HEK293 (cell line): ENCODE measurements around the gene RHOV.
A peak's percentile ranks its signal among the peaks of the same experiment; 100 is the strongest.

Experiments used
- CTCF ChIA-PET: fragments of 350-600 bp; formaldehyde crosslinking; extraction: SDS; loops from one replicate; lab custom pipeline; 2021; ENCODE audit warnings: antibody characterized with exemption; lab: Yijun Ruan, JAX
- POLR2A ChIA-PET: fragments of 300-600 bp; formaldehyde crosslinking; extraction: SDS; loops from one replicate; lab custom pipeline; 2020; ENCODE audit warnings: antibody characterized with exemption, inconsistent platforms; lab: Yijun Ruan, JAX
- H3K27ac ChIP-seq: fragments of 200-500 bp; sonication (Bioruptor generic); 2 replicates; pipeline ENCODE4 v1.5.1; 2014; ENCODE audit warnings: low read depth, low read length, control low read depth, inconsistent platforms; ENCODE audit errors: extremely low read depth
- H3K36me3 ChIP-seq, 2 experiments: fragments of 200-500 bp in 1 of 2; sonication (Bioruptor generic) in 1 of 2; 1 replicate in 1 of 2; 2 replicates in 1 of 2; pipeline ENCODE4 v1.5.1; 2014 to 2017; ENCODE audit warnings: inconsistent platforms in 2 of 2, low read length in 2 of 2; ENCODE audit not compliant: control insufficient read depth in 2 of 2, insufficient read depth in 1 of 2
- H3K4me1 ChIP-seq: fragments of 200-500 bp; sonication (Bioruptor generic); 2 replicates; pipeline ENCODE4 v1.5.1; 2014; ENCODE audit warnings: mild to moderate bottlenecking, low read length, inconsistent platforms; ENCODE audit not compliant: control insufficient read depth, insufficient read depth
- H3K4me3 ChIP-seq: 2 replicates; pipeline ENCODE4 v1.5.1; 2011; ENCODE audit warnings: low read depth, mild to moderate bottlenecking, control low read depth, low read length, moderate library complexity
- H3K9me3 ChIP-seq: fragments of 200-500 bp; sonication (Bioruptor generic); 2 replicates; pipeline ENCODE4 v1.5.1; 2014; ENCODE audit warnings: low read depth, low read length, inconsistent platforms; ENCODE audit not compliant: control insufficient read depth, insufficient read depth
- GLIS2 ChIP-seq: fragments of 450-650 bp; formaldehyde crosslinking; IDR thresholded peaks from 2 replicates; pipeline ENCODE4 v1.5.1; 2016; ENCODE audit warnings: missing biosample characterization, missing genetic modification characterization
- KLF8 ChIP-seq: fragments of 450-650 bp; formaldehyde crosslinking; IDR thresholded peaks from 2 replicates; pipeline ENCODE4 v1.5.1; 2016; ENCODE audit warnings: missing biosample characterization, missing genetic modification characterization
- MYNN ChIP-seq: fragments of 450-650 bp; formaldehyde crosslinking; IDR thresholded peaks from 2 replicates; pipeline ENCODE4 v1.5.1; 2016; ENCODE audit warnings: missing biosample characterization, missing genetic modification characterization, borderline replicate concordance
- ZBTB11 ChIP-seq: fragments of 450-650 bp; formaldehyde crosslinking; conservative IDR thresholded peaks from 2 replicates; pipeline ENCODE4 v1.5.1; 2016; ENCODE audit warnings: low read depth, missing biosample characterization, missing genetic modification characterization
- ZBTB21 ChIP-seq: fragments of 450-650 bp; formaldehyde crosslinking; IDR thresholded peaks from 2 replicates; pipeline ENCODE4 v1.5.1; 2017; ENCODE audit warnings: missing biosample characterization, missing genetic modification characterization
- ZNF280C ChIP-seq: fragments of 450-650 bp; formaldehyde crosslinking; IDR thresholded peaks from 2 replicates; pipeline ENCODE4 v1.5.1; 2016; ENCODE audit warnings: missing biosample characterization, missing genetic modification characterization
- ZNF324 ChIP-seq: fragments of 450-650 bp; formaldehyde crosslinking; IDR thresholded peaks from 2 replicates; pipeline ENCODE4 v1.5.1; 2016; ENCODE audit warnings: missing biosample characterization, missing genetic modification characterization
- ZNF449 ChIP-seq: fragments of 450-650 bp; formaldehyde crosslinking; IDR thresholded peaks from 2 replicates; pipeline ENCODE4 v1.5.1; 2017; ENCODE audit warnings: missing biosample characterization, mild to moderate bottlenecking, missing genetic modification characterization, moderate library complexity
- ZNF513 ChIP-seq: fragments of 450-650 bp; IDR thresholded peaks from 2 replicates; pipeline ENCODE4 v1.5.1; 2018; ENCODE audit warnings: missing biosample characterization, missing genetic modification characterization
- ZNF518A ChIP-seq: fragments of 450-650 bp; formaldehyde crosslinking; conservative IDR thresholded peaks from 2 replicates; pipeline ENCODE4 v1.5.1; 2016; ENCODE audit warnings: low read depth, missing biosample characterization, missing genetic modification characterization
- ZNF561 ChIP-seq: fragments of 450-650 bp; IDR thresholded peaks from 2 replicates; pipeline ENCODE4 v1.5.1; 2018; ENCODE audit warnings: missing biosample characterization, missing genetic modification characterization, borderline replicate concordance
- ZNF692 ChIP-seq: fragments of 450-650 bp; formaldehyde crosslinking; IDR thresholded peaks from 2 replicates; pipeline ENCODE4 v1.5.1; 2016; ENCODE audit warnings: missing biosample characterization, missing genetic modification characterization
- ZNF747 ChIP-seq: fragments of 450-650 bp; formaldehyde crosslinking; IDR thresholded peaks from 2 replicates; pipeline ENCODE4 v1.5.1; 2016; ENCODE audit warnings: missing biosample characterization, missing genetic modification characterization

Gene RHOV

GRCh38 chr15:40894681-40895448 lies 20.8 kb upstream of the RHOV start (continued):
- TF ChIP-seq ZNF518A (tag by site-specific recombination) (no peak), ZNF747 (tag by site-specific recombination) (no peak), ZNF280C (tag by site-specific recombination) (no peak), ZNF513 (tag by site-specific recombination) (no peak)
- TF ChIP-seq, all 188 proteins: peak for 14

- peak within 1 kb of the TSS; percentile 79 for H3K4me3 ChIP-seq
- ChIA-PET POLR2A (interaction anchor here (0.6 to 2.6 kb wide), 14 partner anchors 9 to 439 kb away, joined by 3 to 47 read pairs (median 4); partner anchors contain the start of genes CHAC1, DNAJC17, NUSAP1 and OIP5), CTCF (interaction anchor here (0.6 to 4.2 kb wide), 28 partner anchors 10 to 292 kb away, joined by 3 to 117 read pairs (median 4); partner anchors contain the start of genes GCHFR, RAD51 and RHOV)
- no peaks in the 10 kb centered on the region for H3K4me1 ChIP-seq
- peak within 1 kb of the TSS; percentile 41; the same call in 1 of the 2 replicates for H3K27ac ChIP-seq
- H3K9me3 ChIP-seq = no peaks in the 10 kb centered on the region
- H3K36me3 ChIP-seq = peaks cover 0 to 30% of the 10 kb centered on the region in 2 experiments; a peak in 2 of 3 replicates
- TF ChIP-seq KLF8 (tag by site-specific recombination) = peak; percentile 76; the same call in 1 of the 2 replicates
- peak; percentile 12; the same call in 1 of the 2 replicates for TF ChIP-seq ZNF692
- peak; percentile 61; the same call in 1 of the 2 replicates for TF ChIP-seq ZNF561
- TF ChIP-seq GLIS2 (tag by site-specific recombination) = 0 out of 2 replicates have a peak, but pooled peaks have one; percentile 28
- TF ChIP-seq MYNN (tag by site-specific recombination) = no peak
- TF ChIP-seq ZNF449 (tag by site-specific recombination) = peak; percentile 80
- TF ChIP-seq ZBTB11 = peak; percentile 61
- TF ChIP-seq ZBTB21 (tag by site-specific recombination) = peak; percentile 76
- no peak for TF ChIP-seq ZNF324 (tag by site-specific recombination)
These were observed 20.0 kb upstream of the RHOV start, which contains the start of gene VPS18 for GRCh38 chr15:40893733-40894680. Gene VPS18, plus strand, starts transcription at chr15:40894450. Its CDS starts 319 bp downstream, at chr15:40894769.
